Measurements from ENCODE around the gene CNTNAP4.

DNA sequence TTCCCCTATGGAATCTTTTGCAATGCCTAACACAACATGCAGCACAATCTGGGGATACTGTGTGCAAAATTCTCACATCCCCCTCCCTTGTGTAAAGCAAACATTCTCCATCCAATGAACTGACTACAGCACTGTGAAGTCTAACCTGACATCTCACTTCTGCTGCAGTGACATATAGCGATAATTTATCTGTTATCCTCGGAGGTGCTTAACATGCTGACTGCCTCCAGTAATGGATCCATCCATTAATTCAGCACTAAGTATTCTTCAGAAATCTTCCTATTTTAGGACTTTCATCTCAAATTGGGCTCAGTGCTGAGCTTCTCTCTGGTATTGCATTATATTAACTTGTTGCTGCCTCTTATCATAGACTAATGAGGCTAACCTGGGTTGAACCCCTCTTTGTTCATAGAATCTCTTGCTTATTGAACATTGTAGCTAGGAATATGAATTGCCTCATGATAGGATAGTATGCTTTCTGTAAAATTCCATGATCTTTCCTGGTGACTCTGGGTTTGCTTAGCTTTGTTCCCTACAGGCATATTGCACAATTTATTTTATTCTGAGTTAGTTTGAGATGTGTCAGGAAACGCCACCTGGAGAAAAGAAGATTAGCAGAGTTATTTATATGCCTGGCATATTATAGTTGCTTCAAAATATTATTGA, 187.9 kb downstream of the CNTNAP4 start:
- TF ChIP-seq, protein P1, sequence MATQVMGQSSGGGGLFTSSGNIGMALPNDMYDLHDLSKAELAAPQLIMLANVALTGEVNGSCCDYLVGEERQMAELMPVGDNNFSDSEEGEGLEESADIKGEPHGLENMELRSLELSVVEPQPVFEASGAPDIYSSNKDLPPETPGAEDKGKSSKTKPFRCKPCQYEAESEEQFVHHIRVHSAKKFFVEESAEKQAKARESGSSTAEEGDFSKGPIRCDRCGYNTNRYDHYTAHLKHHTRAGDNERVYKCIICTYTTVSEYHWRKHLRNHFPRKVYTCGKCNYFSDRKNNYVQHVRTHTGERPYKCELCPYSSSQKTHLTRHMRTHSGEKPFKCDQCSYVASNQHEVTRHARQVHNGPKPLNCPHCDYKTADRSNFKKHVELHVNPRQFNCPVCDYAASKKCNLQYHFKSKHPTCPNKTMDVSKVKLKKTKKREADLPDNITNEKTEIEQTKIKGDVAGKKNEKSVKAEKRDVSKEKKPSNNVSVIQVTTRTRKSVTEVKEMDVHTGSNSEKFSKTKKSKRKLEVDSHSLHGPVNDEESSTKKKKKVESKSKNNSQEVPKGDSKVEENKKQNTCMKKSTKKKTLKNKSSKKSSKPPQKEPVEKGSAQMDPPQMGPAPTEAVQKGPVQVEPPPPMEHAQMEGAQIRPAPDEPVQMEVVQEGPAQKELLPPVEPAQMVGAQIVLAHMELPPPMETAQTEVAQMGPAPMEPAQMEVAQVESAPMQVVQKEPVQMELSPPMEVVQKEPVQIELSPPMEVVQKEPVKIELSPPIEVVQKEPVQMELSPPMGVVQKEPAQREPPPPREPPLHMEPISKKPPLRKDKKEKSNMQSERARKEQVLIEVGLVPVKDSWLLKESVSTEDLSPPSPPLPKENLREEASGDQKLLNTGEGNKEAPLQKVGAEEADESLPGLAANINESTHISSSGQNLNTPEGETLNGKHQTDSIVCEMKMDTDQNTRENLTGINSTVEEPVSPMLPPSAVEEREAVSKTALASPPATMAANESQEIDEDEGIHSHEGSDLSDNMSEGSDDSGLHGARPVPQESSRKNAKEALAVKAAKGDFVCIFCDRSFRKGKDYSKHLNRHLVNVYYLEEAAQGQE (IDR thresholded peaks at IDR 0.05; ENCODE audit: low read depth) = no peak
- TF ChIP-seq POLR2A (IDR thresholded peaks at IDR 0.05; ENCODE audit: borderline replicate concordance, extremely low read depth, insufficient read depth, insufficient read length) = no peak
- TF ChIP-seq, protein P2, sequence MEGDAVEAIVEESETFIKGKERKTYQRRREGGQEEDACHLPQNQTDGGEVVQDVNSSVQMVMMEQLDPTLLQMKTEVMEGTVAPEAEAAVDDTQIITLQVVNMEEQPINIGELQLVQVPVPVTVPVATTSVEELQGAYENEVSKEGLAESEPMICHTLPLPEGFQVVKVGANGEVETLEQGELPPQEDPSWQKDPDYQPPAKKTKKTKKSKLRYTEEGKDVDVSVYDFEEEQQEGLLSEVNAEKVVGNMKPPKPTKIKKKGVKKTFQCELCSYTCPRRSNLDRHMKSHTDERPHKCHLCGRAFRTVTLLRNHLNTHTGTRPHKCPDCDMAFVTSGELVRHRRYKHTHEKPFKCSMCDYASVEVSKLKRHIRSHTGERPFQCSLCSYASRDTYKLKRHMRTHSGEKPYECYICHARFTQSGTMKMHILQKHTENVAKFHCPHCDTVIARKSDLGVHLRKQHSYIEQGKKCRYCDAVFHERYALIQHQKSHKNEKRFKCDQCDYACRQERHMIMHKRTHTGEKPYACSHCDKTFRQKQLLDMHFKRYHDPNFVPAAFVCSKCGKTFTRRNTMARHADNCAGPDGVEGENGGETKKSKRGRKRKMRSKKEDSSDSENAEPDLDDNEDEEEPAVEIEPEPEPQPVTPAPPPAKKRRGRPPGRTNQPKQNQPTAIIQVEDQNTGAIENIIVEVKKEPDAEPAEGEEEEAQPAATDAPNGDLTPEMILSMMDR (IDR thresholded peaks at IDR 0.05 in 2 of 3, conservative IDR thresholded peaks at IDR 0.05 in 1 of 3; ENCODE audit: borderline replicate concordance in 1 of 3, insufficient read depth in 1 of 3, low read depth in 2 of 3, low read length in 2 of 3) = no peak
- no peak for TF ChIP-seq JUND (IDR thresholded peaks at IDR 0.05)
- TF ChIP-seq ZNF274 (IDR thresholded peaks at IDR 0.05; ENCODE audit: low read depth, low read length) = no peak
- TF ChIP-seq SIN3A (IDR thresholded peaks at IDR 0.05; ENCODE audit: low read depth) = no peak
- no peak for TF ChIP-seq EZH2 (IDR thresholded peaks at IDR 0.05)
- no peak for TF ChIP-seq SP1 (IDR thresholded peaks at IDR 0.05; ENCODE audit: low read depth)
- TF ChIP-seq RAD21 (IDR thresholded peaks at IDR 0.05; ENCODE audit: low read depth) = no peak
- TF ChIP-seq EGR1 (IDR thresholded peaks at IDR 0.05; ENCODE audit: low read depth) = no peak
- no peak for TF ChIP-seq YY1 (IDR thresholded peaks at IDR 0.05; ENCODE audit: extremely low read depth, insufficient replicate concordance, low read depth, low read length)
- no peak for TF ChIP-seq POLR2AphosphoS5 (IDR thresholded peaks at IDR 0.05; ENCODE audit: low read depth, low read length)
- no peak for TF ChIP-seq TCF7L2 (IDR thresholded peaks at IDR 0.05; ENCODE audit: borderline replicate concordance, extremely low read depth, insufficient read depth, insufficient read length)
- no peak for TF ChIP-seq CBX3 (IDR thresholded peaks at IDR 0.05; ENCODE audit: low read depth)

All from HCT116 (cell line).